Small intestine (tissue), 7 donors: Measurements from ENCODE around the gene PRIMPOL. TPM values are rescaled to one million over a fixed set of nuclear protein-coding genes. Genes with fewer than 3 reads are reported as not detected.

Experiments used
- DNase-seq, 2 donors: peaks; one replicate each; pipeline versions ENCODE4 v3.0.0 to v3.0.0-alpha.2; 2013
- FAIRE-seq: peaks from 2 replicates; lab custom pipeline; 2012; peaks lifted over from hg19 to GRCh38; lab: Jason Lieb, UNC
- H3K27ac ChIP-seq, 3 donors: one replicate each; pipeline ENCODE4 v1.5.1; 2013; ENCODE audit warnings: low read length in 2 of 3, mild to moderate bottlenecking in 2 of 3, control low read depth in 1 of 3, inconsistent platforms in 1 of 3, low read depth in 1 of 3, moderate library complexity in 1 of 3
- H3K27me3 ChIP-seq, 3 donors: one replicate each; pipeline ENCODE4 v1.6.1; 2013; ENCODE audit warnings: low read length in 3 of 3, inconsistent platforms in 1 of 3; ENCODE audit not compliant: control insufficient read depth in 3 of 3, insufficient read depth in 3 of 3
- H3K36me3 ChIP-seq, 3 donors: one replicate each; pipeline ENCODE4 v1.6.1; 2013; ENCODE audit warnings: low read length in 3 of 3, inconsistent platforms in 1 of 3, low read depth in 1 of 3, mild to moderate bottlenecking in 1 of 3, moderate library complexity in 1 of 3; ENCODE audit not compliant: control insufficient read depth in 3 of 3, insufficient read depth in 2 of 3
- H3K4me1 ChIP-seq, 3 donors: one replicate each; pipeline ENCODE4 v1.6.1; 2013; ENCODE audit warnings: low read length in 2 of 3, inconsistent platforms in 1 of 3, low read depth in 1 of 3, mild to moderate bottlenecking in 1 of 3, moderate library complexity in 1 of 3; ENCODE audit not compliant: control insufficient read depth in 3 of 3, insufficient read depth in 2 of 3
- H3K4me3 ChIP-seq, 3 donors: one replicate each; pipeline ENCODE4 v1.5.1; 2013; ENCODE audit warnings: low read length in 3 of 3, control low read depth in 1 of 3, inconsistent platforms in 1 of 3, low read depth in 1 of 3, mild to moderate bottlenecking in 1 of 3, moderate library complexity in 1 of 3
- H3K9me3 ChIP-seq, 2 donors: one replicate each; pipeline ENCODE4 v1.6.1; 2013; ENCODE audit warnings: low read depth in 1 of 2, low read length in 1 of 2; ENCODE audit not compliant: control insufficient read depth in 2 of 2, insufficient read depth in 1 of 2
- WGBS, 3 donors: extraction: QIAGEN DNeasy Blood & Tissue Kit; methylation state at CpG; one replicate each; pipeline ENCODE4 v1.1.7; 2013; 5-methylcytosine and 5-hydroxymethylcytosine counted together
- polyA plus RNA-seq, 4 donors: library from polyadenylated mRNA; stranded (reverse) in 3 of 4; unstranded in 1 of 4; fragments of 200-250 nt in 3 of 4; fragments of 120-200 nt in 1 of 4; gene quantifications; one replicate each; pipeline versions ENCODE4 v1.2.1 to v1.2.3, GENCODE V29; 2013
- donor health status: healthy with polysubstance abuse.
- donor health status: control.
- donor health status: control.
- donor health status: Bipolar disorder and iron deficiency.
- donor health status: healthy.

PRIMPOL gene
- polyA plus RNA-seq, 4 donors, result 11.8 to 27.7 (median 18.7) TPM

- H3K9me3 ChIP-seq, result no peaks in the 10 kb centered on the region
- H3K27me3 ChIP-seq, result no peaks in the 10 kb centered on the region
- H3K4me1 ChIP-seq, result peaks cover 4 to 18% (median 16%) of the 10 kb centered on the region in 3 donors
- no peak overlapping the region for H3K4me3 ChIP-seq
- FAIRE-seq (no peak), DNase-seq (no peak)
- peaks cover 2 to 19% (median 3%) of the 10 kb centered on the region in 3 donors for H3K36me3 ChIP-seq
- WGBS, 3 donors, result 66 to 79% (median 76%) methylated on average over 1 of the region's 1 CpG
- H3K27ac ChIP-seq, result no peak overlapping the region
Measured at GRCh38 chr4:184643731-184644130, 5.8 kb upstream of the PRIMPOL start.

GRCh38 chr4:184644553-184645307 is 4.8 kb upstream of the PRIMPOL start:
- FAIRE-seq (no peak), DNase-seq (no peak)
- Histone ChIP-seq H3K9me3 (no peaks in the 10 kb centered on the region), H3K36me3 (peaks cover 2 to 14% (median 3%) of the 10 kb centered on the region in 3 donors), H3K4me1 (peaks cover 4 to 18% (median 16%) of the 10 kb centered on the region in 3 donors), H3K27ac (peak overlapping the region in 1 of 3 donors; percentile 12), H3K27me3 (no peaks in the 10 kb centered on the region), H3K4me3 (no peak overlapping the region)
- 77 to 86% (median 83%) methylated on average over 9 of the region's 9 CpGs for WGBS, 3 donors

GRCh38 chr4:184645904-184646610 is 3.5 kb upstream of the PRIMPOL start:
- Histone ChIP-seq H3K4me1 (peaks cover 4 to 21% (median 20%) of the 10 kb centered on the region in 3 donors), H3K27me3 (no peaks in the 10 kb centered on the region), H3K9me3 (no peaks in the 10 kb centered on the region), H3K27ac (peak overlapping the region in 2 of 3 donors; percentile 46 to 96), H3K36me3 (peaks cover 2 to 14% (median 3%) of the 10 kb centered on the region in 3 donors), H3K4me3 (peak overlapping the region in 1 of 3 donors; percentile 22)
- WGBS, 3 donors, result 13 to 43% (median 21%) methylated on average over 6 of the region's 6 CpGs
- DNase-seq, result peak; percentile 76 to 78
- FAIRE-seq, result no peak

- WGBS, 3 donors, result 11 to 45% (median 14%) methylated on average over 7 of the region's 7 CpGs
- DNase-seq (peak; percentile 53 to 64), FAIRE-seq (no peak)
- Histone ChIP-seq H3K27me3 (no peaks in the 10 kb centered on the region), H3K4me1 (peaks cover 4 to 21% (median 17%) of the 10 kb centered on the region in 3 donors), H3K27ac (peak overlapping the region; percentile 96 to 98 (median 98)), H3K36me3 (peaks cover 0 to 8% (median 0%) of the 10 kb centered on the region in 3 donors), H3K9me3 (no peaks in the 10 kb centered on the region), H3K4me3 (peak overlapping the region; percentile 89 to 99 (median 99))
Measured at GRCh38 chr4:184647266-184648053, 2.1 kb upstream of the PRIMPOL start.

GRCh38 chr4:184648054-184648312 is 1.6 kb upstream of the PRIMPOL start:
- peak overlapping the region; percentile 89 to 99 (median 99) for H3K4me3 ChIP-seq
- DNase-seq, result peak; percentile 49 to 63
- WGBS, 3 donors, result 1 to 4% (median 2%) methylated on average over 6 of the region's 6 CpGs
- no peaks in the 10 kb centered on the region for H3K9me3 ChIP-seq
- peak overlapping the region; percentile 96 to 98 (median 98) for H3K27ac ChIP-seq
- no peak for FAIRE-seq
- no peaks in the 10 kb centered on the region for H3K27me3 ChIP-seq
- H3K36me3 ChIP-seq, result peaks cover 0 to 7% (median 0%) of the 10 kb centered on the region in 3 donors
- H3K4me1 ChIP-seq, result peaks cover 4 to 21% (median 17%) of the 10 kb centered on the region in 3 donors

GRCh38 chr4:184648313-184649025 is 1.1 kb upstream of the PRIMPOL start:
- Histone ChIP-seq H3K4me3 (peak overlapping the region; percentile 89 to 99 (median 99)), H3K9me3 (no peaks in the 10 kb centered on the region), H3K27me3 (no peaks in the 10 kb centered on the region), H3K4me1 (peaks cover 4 to 21% (median 17%) of the 10 kb centered on the region in 3 donors), H3K36me3 (peaks cover 0 to 7% (median 0%) of the 10 kb centered on the region in 3 donors), H3K27ac (peak overlapping the region; percentile 96 to 98 (median 98))
- FAIRE-seq (no peak), DNase-seq (peak; percentile 51 to 77)
- 0 to 1% (median 1%) methylated on average over 34 to 52 of the region's 52 CpGs for WGBS, 3 donors

GRCh38 chr4:184649971-184650855 is 675 bp downstream of the PRIMPOL start:
- Histone ChIP-seq H3K27me3 (no peaks in the 10 kb centered on the region), H3K4me1 (peaks cover 2 to 21% (median 15%) of the 10 kb centered on the region in 3 donors), H3K9me3 (no peaks in the 10 kb centered on the region), H3K36me3 (peaks cover 0 to 4% (median 0%) of the 10 kb centered on the region in 3 donors), H3K4me3 (peak overlapping the region; percentile 49 to 93 (median 69)), H3K27ac (peak overlapping the region; percentile 81 to 97 (median 89))
- peak; percentile 54 to 74 for DNase-seq
- 32 to 34% (median 32%) methylated on average over 21 of the region's 21 CpGs for WGBS, 3 donors
- no peak for FAIRE-seq
